NCI-H226 (cell line): Measurements from ENCODE around the gene THAP8.
"Not testable (repeated sequence)": the region's sequence is repeated elsewhere in the genome, so short reads cannot be mapped to it uniquely, and the experiment has no call there.

Source experiments
- DNase-seq: peaks from one replicate; pipeline ENCODE4 v3.0.0-alpha.2; 2015

Gene THAP8

DNA sequence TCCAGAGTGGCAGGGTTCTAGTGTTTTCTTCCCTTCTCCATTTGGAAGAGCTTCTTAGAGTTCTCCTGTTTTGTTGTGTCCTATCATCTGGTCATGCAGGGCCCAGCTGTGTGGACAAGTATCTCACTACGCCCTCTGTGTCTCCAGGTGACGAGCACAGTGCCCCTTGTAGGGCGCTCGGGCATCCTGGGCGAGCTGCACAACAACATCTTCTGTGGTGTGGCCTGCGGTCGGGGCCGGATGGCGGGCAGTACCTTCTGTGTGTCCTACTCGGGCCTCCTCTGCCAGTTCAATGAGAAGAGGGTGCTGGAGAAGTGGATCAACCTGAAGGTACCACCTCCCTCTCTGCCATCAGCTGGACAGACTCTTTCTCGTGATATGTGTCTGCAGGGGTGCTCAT is 13.6 kb upstream of the THAP8 start:
- no peak for DNase-seq

GRCh38 chr19:36064826-36065225 is 10.7 kb upstream of the THAP8 start:
- no peak for DNase-seq

GRCh38 chr19:36061367-36061766 is 7.3 kb upstream of the THAP8 start:
- no peak for DNase-seq

DNA sequence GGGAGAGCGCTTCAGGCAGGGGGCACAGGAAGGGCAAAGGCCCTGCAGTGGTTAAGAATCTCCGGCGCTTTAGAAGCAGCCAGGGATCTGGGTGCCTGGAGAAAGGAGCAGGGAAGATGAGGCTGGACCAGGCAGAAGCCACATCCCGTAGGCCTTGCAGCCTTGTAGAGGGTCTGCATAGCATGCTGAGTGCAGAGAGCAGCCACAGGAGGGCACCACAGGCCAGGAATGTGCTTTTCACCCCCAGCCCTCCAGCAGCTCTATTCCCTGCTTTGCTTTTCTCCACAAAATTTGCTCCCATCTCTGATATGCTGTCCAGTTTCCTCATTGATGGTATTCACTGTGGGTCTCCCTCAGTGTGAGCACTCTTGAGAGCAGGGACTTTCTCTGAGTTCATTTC is 6.3 kb upstream of the THAP8 start:
- DNase-seq, result no peak

- DNase-seq, result no peak
Observed at GRCh38 chr19:36059180-36059910, 5.3 kb upstream of the THAP8 start.

- DNase-seq, result no peak
Observed at GRCh38 chr19:36058481-36059179, 4.5 kb upstream of the THAP8 start.

DNA sequence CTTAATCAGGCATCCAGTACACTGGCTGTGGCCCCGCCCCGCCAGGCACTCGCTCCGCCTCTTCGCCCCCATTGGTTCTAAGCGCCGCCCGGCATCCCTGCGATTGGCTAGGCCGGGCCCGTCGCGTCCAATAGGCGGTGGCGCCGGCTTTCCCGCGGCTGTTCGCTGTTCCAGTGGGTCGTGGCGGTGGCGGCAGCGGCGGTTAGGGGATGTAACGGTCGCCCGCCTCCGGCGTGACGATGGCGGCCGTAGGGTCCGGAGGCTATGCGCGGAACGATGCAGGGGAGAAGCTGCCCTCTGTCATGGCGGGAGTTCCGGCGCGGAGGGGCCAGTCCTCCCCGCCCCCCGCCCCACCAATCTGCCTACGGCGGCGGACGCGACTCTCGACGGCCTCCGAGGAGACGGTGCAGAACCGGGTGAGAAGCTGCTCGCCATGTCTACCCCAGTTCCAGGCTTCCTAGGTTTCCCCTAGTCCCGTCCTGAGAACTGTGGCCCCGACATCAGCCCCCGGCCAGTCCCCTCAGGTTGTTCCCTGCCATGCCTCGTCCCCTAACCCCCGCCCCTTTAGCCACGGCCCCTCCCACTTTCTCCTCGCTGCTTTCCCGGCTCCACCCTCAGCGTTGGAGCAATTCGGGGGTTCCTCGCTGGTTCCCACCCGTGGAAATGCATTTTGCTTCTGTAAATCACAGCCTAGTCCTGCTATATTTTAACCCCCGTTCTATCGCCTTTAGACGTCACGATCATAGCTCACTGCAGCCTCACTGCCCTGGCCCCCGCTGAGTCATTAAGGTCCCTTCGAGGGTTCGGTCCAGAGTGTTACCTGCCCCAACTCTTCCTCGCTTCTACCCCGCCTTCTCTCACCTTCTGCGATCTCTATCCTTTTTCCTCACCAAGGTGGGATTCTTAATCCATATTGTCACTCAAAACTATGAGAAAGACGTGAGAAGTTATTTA is 925 bp upstream of the THAP8 start, which contains the start of gene WDR62:
Gene WDR62 (plus strand): TSS at position 165 of the 954 bp plus-strand sequence. CDS start 75 bp downstream, at position 240.
- peak; percentile 87 for DNase-seq

DNA sequence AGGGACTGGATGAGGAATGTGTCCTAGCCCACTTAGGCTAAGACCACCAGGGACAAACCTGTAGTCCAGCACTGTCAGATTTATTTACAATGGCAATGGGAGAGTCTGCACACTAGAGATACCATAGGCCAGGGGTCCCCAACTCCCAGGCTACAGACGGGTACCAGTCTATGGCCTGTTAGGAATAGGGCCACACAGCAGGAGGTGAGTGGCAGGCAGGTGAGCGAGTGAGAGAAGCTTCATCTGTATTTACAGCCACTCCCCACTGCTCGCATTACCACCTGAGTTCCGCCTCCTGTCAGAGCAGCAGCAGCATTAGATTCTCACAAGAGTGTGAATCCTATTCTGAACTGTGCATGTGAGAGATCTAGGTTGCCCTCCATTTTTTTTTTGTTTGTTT is 2.4 kb downstream of the THAP8 start:
- DNase-seq, result no peak

GRCh38 chr19:36051236-36051635 is 2.8 kb downstream of the THAP8 start:
- DNase-seq, result no peak

GRCh38 chr19:36049080-36049698 is 4.9 kb downstream of the THAP8 start:
- peak; percentile 81 for DNase-seq

- DNase-seq, result no peak
Observed at GRCh38 chr19:36047835-36048234, 6.2 kb downstream of the THAP8 start.

- no peak for DNase-seq
Observed at GRCh38 chr19:36046443-36047050, 7.5 kb downstream of the THAP8 start.

GRCh38 chr19:36043952-36044351 is 10.1 kb downstream of the THAP8 start:
- DNase-seq, result no peak

DNA sequence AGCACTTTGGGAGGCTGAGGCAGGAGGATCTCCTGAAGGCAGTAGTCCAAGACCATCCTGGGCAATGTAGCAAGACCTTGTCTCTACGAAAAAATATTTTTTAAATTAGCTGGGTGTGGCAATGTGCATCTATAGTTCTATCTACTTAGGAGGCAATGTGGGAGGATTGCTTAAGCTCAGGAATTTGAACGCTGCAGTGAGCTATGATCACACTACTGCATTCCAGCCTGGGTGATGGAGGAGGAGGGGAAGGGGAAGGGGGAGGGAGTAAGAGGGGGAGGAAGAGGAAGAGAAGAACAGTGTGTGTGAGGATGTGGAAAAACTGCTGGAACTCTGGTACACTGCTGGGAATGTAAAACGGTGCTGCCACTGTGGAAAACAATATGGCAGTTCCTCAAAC is 12.3 kb downstream of the THAP8 start:
- peak; percentile 94 for DNase-seq

DNA sequence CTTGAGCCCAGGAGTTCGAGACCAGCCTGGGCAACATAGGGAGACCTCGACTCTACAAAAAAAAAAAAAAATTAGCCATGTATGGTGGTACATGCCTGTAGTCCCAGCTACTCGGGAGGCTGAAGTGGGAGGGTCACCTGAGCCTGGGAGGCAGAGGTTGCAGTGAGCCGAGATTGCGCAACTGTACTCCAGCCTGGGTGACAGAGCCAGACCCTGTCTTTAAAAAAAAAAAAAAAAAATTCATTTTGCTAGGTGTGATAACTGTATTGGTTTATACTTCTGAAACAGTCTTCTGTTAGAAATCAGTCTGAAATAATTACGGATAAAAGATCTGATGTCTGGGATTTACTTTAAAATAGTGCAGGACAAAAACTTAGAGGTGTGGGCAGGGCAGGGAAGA is 13.0 kb downstream of the THAP8 start:
- DNase-seq, result not testable (repeated sequence)

DNA sequence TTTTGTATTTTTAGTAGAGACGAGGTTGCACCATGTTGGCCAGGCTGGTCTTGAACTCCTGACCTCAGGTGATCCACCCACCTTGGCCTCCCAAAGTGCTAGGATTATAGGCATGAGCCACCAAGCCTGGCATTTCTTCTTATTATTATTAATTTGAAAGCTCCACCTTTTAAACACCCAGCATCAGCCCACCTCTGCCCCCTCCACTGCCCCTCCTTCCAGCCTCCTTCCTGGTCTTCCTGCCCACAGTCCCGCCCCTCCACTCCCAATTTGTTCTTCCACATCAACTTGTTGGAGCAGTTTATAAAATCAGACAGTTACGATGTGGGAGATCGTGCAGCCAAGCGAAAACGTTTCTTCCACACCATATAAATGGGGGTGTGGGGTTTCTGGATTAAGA is 13.6 kb downstream of the THAP8 start:
- no peak for DNase-seq

- DNase-seq, result peak; percentile 46
Observed at GRCh38 chr19:36032251-36033104, 21.6 kb downstream of the THAP8 start, which contains the start of gene CLIP3. Gene CLIP3 (minus strand): TSS chr19:36032873. CDS start chr19:36032357, 516 bp downstream.

GRCh38 chr19:36031308-36031707 is 22.8 kb downstream of the THAP8 start:
- no peak for DNase-seq

DNA sequence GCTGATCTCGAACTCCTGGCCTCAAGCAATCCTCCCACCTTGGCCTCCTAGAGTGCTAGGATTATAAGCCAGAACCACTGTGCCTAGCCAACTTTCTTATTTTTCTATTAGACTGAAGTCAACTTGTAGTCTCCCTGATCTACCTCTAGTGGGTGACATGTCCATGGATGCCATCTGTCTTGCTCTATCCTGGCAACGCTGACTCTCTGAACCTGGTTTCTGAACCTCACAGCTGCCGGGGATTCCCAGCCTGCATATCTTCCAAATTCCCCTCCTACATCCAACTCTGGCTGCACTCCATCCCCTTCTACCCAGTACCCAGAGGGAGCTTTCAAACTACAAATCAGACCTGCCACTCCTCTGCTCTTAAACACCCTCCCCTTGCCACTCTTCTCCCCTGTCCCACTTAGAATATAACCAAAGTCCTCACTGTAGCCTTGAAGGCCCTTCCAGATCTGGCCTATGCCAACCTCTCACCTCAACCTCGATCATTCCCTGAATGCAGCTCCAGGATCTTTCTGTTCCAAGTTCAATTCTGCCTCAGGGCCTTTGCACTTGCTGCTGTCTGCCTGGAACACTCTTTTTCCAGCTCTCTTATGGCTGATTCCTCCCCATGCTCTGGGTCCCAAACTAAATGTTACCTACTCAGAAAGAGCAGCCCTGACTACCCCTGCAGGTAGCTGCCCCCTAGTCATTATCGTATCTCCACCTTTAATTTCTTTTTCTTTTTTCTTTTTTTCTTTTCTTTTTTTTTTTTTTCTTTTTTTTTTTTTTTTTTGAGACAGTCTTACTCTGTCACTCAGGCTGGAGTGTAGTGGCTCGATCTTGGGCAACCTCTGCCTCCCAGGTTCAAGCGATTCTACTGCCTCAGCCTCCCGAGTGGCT is 23.6 kb downstream of the THAP8 start:
- peak; percentile 74 for DNase-seq
